ENCODE measurements around the gene TRIM52.

Gene TRIM52

DNA sequence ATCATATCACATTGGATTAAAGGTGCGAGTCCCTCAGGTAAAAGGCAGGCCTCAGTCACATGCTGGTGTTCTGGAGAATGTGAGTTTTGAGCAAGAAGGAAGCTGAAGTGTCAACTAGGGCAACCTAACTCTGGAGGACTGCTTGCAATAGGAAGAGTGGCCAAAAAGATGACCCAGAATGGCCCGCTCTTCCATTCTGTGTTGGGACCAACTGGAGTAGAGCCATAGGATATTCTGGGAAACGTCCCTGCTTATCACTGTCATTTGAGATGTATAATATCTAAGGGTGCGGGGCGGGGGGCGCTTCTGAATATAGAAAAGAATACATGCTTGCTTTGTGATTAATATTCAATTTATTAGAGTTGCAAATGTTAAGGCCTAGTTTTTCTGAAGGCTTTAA, 48.9 kb downstream of the TRIM52 start:
- TF ChIP-seq, protein P1, sequence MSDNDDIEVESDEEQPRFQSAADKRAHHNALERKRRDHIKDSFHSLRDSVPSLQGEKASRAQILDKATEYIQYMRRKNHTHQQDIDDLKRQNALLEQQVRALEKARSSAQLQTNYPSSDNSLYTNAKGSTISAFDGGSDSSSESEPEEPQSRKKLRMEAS (IDR thresholded peaks at IDR 0.05): no peak
- no peak for TF ChIP-seq ZBTB7A (IDR thresholded peaks at IDR 0.05; ENCODE audit: low read depth)
- TF ChIP-seq FOXM1 (IDR thresholded peaks at IDR 0.05; ENCODE audit: borderline replicate concordance, low read depth): no peak
- TF ChIP-seq CREB1 (IDR thresholded peaks at IDR 0.05; ENCODE audit: low read depth): no peak
- TF ChIP-seq REST (IDR thresholded peaks at IDR 0.05; ENCODE audit: low read depth): no peak
- TF ChIP-seq CEBPB (IDR thresholded peaks at IDR 0.05): no peak
- no peak for TF ChIP-seq RAD21 (IDR thresholded peaks at IDR 0.05; ENCODE audit: low read depth)
- no peak for TF ChIP-seq TEAD4 (IDR thresholded peaks at IDR 0.05)
- no peak for TF ChIP-seq YY1 (IDR thresholded peaks at IDR 0.05; ENCODE audit: low read depth)
- no peak for TF ChIP-seq EGR1 (IDR thresholded peaks at IDR 0.05)
- TF ChIP-seq NFIC (IDR thresholded peaks at IDR 0.05): no peak
- TF ChIP-seq USF1 (IDR thresholded peaks at IDR 0.05): no peak
- TF ChIP-seq TCF12 (IDR thresholded peaks at IDR 0.05; ENCODE audit: low read depth): no peak
- no peak for TF ChIP-seq EP300 (IDR thresholded peaks at IDR 0.05; ENCODE audit: borderline replicate concordance)
- no peak for TF ChIP-seq TAF1 (IDR thresholded peaks at IDR 0.05; ENCODE audit: low read depth)

GRCh38 chr5:181211208-181211607, 49.7 kb downstream of the TRIM52 start:
- TF ChIP-seq EP300 (IDR thresholded peaks at IDR 0.05; ENCODE audit: borderline replicate concordance) (no peak), RAD21 (IDR thresholded peaks at IDR 0.05; ENCODE audit: low read depth) (no peak), TCF12 (IDR thresholded peaks at IDR 0.05; ENCODE audit: low read depth) (no peak), CREB1 (IDR thresholded peaks at IDR 0.05; ENCODE audit: low read depth) (no peak), USF1 (IDR thresholded peaks at IDR 0.05) (no peak), ZBTB7A (IDR thresholded peaks at IDR 0.05; ENCODE audit: low read depth) (no peak), TEAD4 (IDR thresholded peaks at IDR 0.05) (no peak), CEBPB (IDR thresholded peaks at IDR 0.05) (no peak), NFIC (IDR thresholded peaks at IDR 0.05) (no peak), FOXM1 (IDR thresholded peaks at IDR 0.05; ENCODE audit: borderline replicate concordance, low read depth) (no peak), YY1 (IDR thresholded peaks at IDR 0.05; ENCODE audit: low read depth) (no peak), TAF1 (IDR thresholded peaks at IDR 0.05; ENCODE audit: low read depth) (no peak), EGR1 (IDR thresholded peaks at IDR 0.05) (no peak), REST (IDR thresholded peaks at IDR 0.05; ENCODE audit: low read depth) (no peak)
- TF ChIP-seq, protein P1 (IDR thresholded peaks at IDR 0.05): no peak

DNA sequence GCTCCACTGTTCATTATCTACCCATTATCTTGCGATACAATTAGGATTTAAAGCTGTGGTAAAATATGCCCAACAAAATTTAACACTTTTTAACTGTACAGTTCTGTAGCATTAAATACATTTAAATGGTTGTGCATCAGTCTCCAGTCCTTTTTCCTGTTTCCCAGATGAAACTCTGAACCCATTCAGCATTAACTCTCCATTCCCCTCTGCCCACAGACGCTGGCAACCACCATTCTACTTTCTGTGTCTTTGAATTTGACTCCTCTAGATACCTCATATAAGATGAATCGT, 53.0 kb downstream of the TRIM52 start:
- TF ChIP-seq REST (IDR thresholded peaks at IDR 0.05; ENCODE audit: low read depth) (no peak), TAF1 (IDR thresholded peaks at IDR 0.05; ENCODE audit: low read depth) (no peak), TCF12 (IDR thresholded peaks at IDR 0.05; ENCODE audit: low read depth) (no peak), USF1 (IDR thresholded peaks at IDR 0.05) (no peak), CEBPB (IDR thresholded peaks at IDR 0.05) (no peak), EGR1 (IDR thresholded peaks at IDR 0.05) (no peak), EP300 (IDR thresholded peaks at IDR 0.05; ENCODE audit: borderline replicate concordance) (no peak)
- TF ChIP-seq, protein P1 (IDR thresholded peaks at IDR 0.05): 0 out of 2 replicates have a peak, but pooled peaks have one; percentile 5

All from Ishikawa (cell line).